HFFc6 (cell line): Measurements from ENCODE around the gene LRRC75B. TPM values are rescaled to one million over a fixed set of nuclear protein-coding genes. Genes with fewer than 3 reads are reported as not detected.

Source experiments
- DNase-seq: peaks from one replicate; pipeline ENCODE4 v3.0.0-alpha.2; 2018
- H3K27ac Mint-ChIP-seq: 2 replicates; pipeline ENCODE4 v1.8.0; 2020; ENCODE audit warnings: mild to moderate bottlenecking, mixed read lengths
- H3K27me3 Mint-ChIP-seq: 2 replicates; pipeline ENCODE4 v1.8.0; 2021; ENCODE audit warnings: mild to moderate bottlenecking, moderate library complexity, mixed read lengths; ENCODE audit not compliant: insufficient read depth
- H3K36me3 Mint-ChIP-seq: 2 replicates; pipeline ENCODE4 v1.8.0; 2021; ENCODE audit warnings: low read depth, mixed read lengths
- H3K4me1 Mint-ChIP-seq: 2 replicates; pipeline ENCODE4 v1.8.0; 2020; ENCODE audit warnings: low read depth, mixed read lengths
- H3K4me3 Mint-ChIP-seq: 2 replicates; pipeline ENCODE4 v1.8.0; 2020; ENCODE audit warnings: mild to moderate bottlenecking, moderate library complexity, mixed read lengths
- H3K9me3 Mint-ChIP-seq: 2 replicates; pipeline ENCODE4 v1.8.0; 2020; ENCODE audit warnings: mild to moderate bottlenecking, mixed read lengths
- CTCF ChIP-seq: fragments of 200-600 bp; sonication (generic); IDR thresholded peaks from 2 replicates; pipeline ENCODE4 v1.5.0; 2021; ENCODE audit warnings: antibody characterized with exemption, mild to moderate bottlenecking
- total RNA-seq, 6 experiments: library from RNA; stranded (reverse); fragmentation: NEBNext Ultra II Directional; extraction: Animal tissue kit (Norgen Biotek cat#: 25700); gene quantifications; 2 replicates in 1 of 6; 3 replicates in 5 of 6; pipeline ENCODE4 v1.2.3, GENCODE V29; 2021

Gene LRRC75B
- total RNA-seq, 6 experiments from 2014 or later, result 0.87 to 1.6 (median 1.0) TPM

- H3K27me3 Mint-ChIP-seq, result no peaks in the 10 kb centered on the region; the same call in 1 of the 2 replicates
- peaks cover 35% of the 10 kb centered on the region for H3K4me1 Mint-ChIP-seq
- H3K9me3 Mint-ChIP-seq, result no peaks in the 10 kb centered on the region
- peaks cover 24% of the 10 kb centered on the region for H3K36me3 Mint-ChIP-seq
- TF ChIP-seq CTCF, result no peak
- H3K27ac Mint-ChIP-seq, result peak overlapping the region; percentile 30
- peak; percentile 5 for DNase-seq
- no peak overlapping the region for H3K4me3 Mint-ChIP-seq
Observed at GRCh38 chr22:24578355-24579257, 14.3 kb downstream of the LRRC75B start.

- Mint-ChIP-seq H3K27ac (no peak overlapping the region), H3K36me3 (peaks cover 37% of the 10 kb centered on the region)
- no peak for TF ChIP-seq CTCF
Observed at GRCh38 chr22:24576778-24577177, 16.1 kb downstream of the LRRC75B start.

GRCh38 chr22:24571266-24571665 lies 21.6 kb downstream of the LRRC75B start:
- Mint-ChIP-seq H3K36me3 (peaks cover 44% of the 10 kb centered on the region), H3K4me3 (no peak overlapping the region), H3K9me3 (no peaks in the 10 kb centered on the region), H3K4me1 (peaks cover 15% of the 10 kb centered on the region; the same call in 1 of the 2 replicates), H3K27me3 (no peaks in the 10 kb centered on the region; the same call in 1 of the 2 replicates), H3K27ac (no peak overlapping the region)
- no peak for TF ChIP-seq CTCF
- DNase-seq, result no peak

More at GRCh38 chr22:24576778-24577177, 16.1 kb downstream of the LRRC75B start:
- H3K4me1 Mint-ChIP-seq, result peaks cover 35% of the 10 kb centered on the region
- no peak overlapping the region for H3K4me3 Mint-ChIP-seq
- no peaks in the 10 kb centered on the region; the same call in 1 of the 2 replicates for H3K27me3 Mint-ChIP-seq
- no peaks in the 10 kb centered on the region for H3K9me3 Mint-ChIP-seq
- DNase-seq, result no peak

- DNase-seq, result no peak
- H3K27ac Mint-ChIP-seq, result no peak overlapping the region
- no peak overlapping the region for H3K4me3 Mint-ChIP-seq
- H3K9me3 Mint-ChIP-seq, result no peaks in the 10 kb centered on the region
- peaks cover 23% of the 10 kb centered on the region for H3K36me3 Mint-ChIP-seq
- H3K27me3 Mint-ChIP-seq, result no peaks in the 10 kb centered on the region; the same call in 1 of the 2 replicates
- no peak for TF ChIP-seq CTCF
- peaks cover 17% of the 10 kb centered on the region for H3K4me1 Mint-ChIP-seq
Observed at GRCh38 chr22:24567668-24568067, 25.2 kb downstream of the LRRC75B start.

GRCh38 chr22:24566899-24567511 lies 25.9 kb downstream of the LRRC75B start:
- DNase-seq, result no peak
- no peak overlapping the region for H3K4me3 Mint-ChIP-seq
- no peaks in the 10 kb centered on the region; the same call in 1 of the 2 replicates for H3K27me3 Mint-ChIP-seq
- peaks cover 21% of the 10 kb centered on the region for H3K36me3 Mint-ChIP-seq
- H3K27ac Mint-ChIP-seq, result peak overlapping the region; percentile 40; the same call in 1 of the 2 replicates
- no peaks in the 10 kb centered on the region for H3K9me3 Mint-ChIP-seq
- TF ChIP-seq CTCF, result no peak
- H3K4me1 Mint-ChIP-seq, result peaks cover 17% of the 10 kb centered on the region
